Activated CD8-positive, alpha-beta T cell treated with anti-CD3 and anti-CD28 coated beads, Interleukin-2, amount 10 ng/mL, durations not matched to agents 7 days and 5 days (primary cell): ENCODE measurements around the gene SERPINE1. TPM values are rescaled to one million over a fixed set of nuclear protein-coding genes. Genes with fewer than 3 reads are reported as not detected.

Experiments used
- ATAC-seq: fragments of 150-1000 bp; cut with Tn5 transposase; one replicate; pipeline ENCODE4 v1.10.0; 2021; ENCODE audit warnings: moderate library complexity
- CTCF ChIA-PET: fragments of 350-600 bp; sonication (Branson Sonifier 250); formaldehyde crosslinking; loops from one replicate; lab custom pipeline; 2021; ENCODE audit warnings: antibody characterized with exemption; lab: Charles Lee
- POLR2A ChIA-PET: fragments of 350-600 bp; sonication (Branson Sonifier 250); formaldehyde crosslinking; loops from one replicate; lab custom pipeline; 2021; ENCODE audit warnings: antibody characterized with exemption; lab: Charles Lee
- DNase-seq: peaks from one replicate; pipeline ENCODE4 v3.0.0-alpha.2; 2020
- H3K27ac Mint-ChIP-seq: one replicate; pipeline ENCODE4 v1.8.0; 2021; ENCODE audit warnings: mild to moderate bottlenecking, mixed read lengths
- H3K27me3 Mint-ChIP-seq: one replicate; pipeline ENCODE4 v1.8.0; 2021; ENCODE audit warnings: low read depth, mixed read lengths
- H3K36me3 Mint-ChIP-seq: one replicate; pipeline ENCODE4 v1.8.0; 2021; ENCODE audit warnings: low read depth, mixed read lengths
- H3K4me1 Mint-ChIP-seq: one replicate; pipeline ENCODE4 v1.8.0; 2021; ENCODE audit warnings: low read depth, mixed read lengths
- H3K4me3 Mint-ChIP-seq: one replicate; pipeline ENCODE4 v1.8.0; 2021; ENCODE audit warnings: mild to moderate bottlenecking, mixed read lengths
- H3K9me3 Mint-ChIP-seq: one replicate; pipeline ENCODE4 v1.8.0; 2022; ENCODE audit warnings: mixed read lengths; ENCODE audit not compliant: insufficient read depth
- total RNA-seq, 2 experiments: library from RNA; stranded (reverse); gene quantifications; one replicate each; pipeline ENCODE4 v1.2.3, GENCODE V29; 2021

SERPINE1 gene
- total RNA-seq, 2 experiments from 2014 or later, result 0.47 to 0.58 TPM

- no peak for ATAC-seq
- peaks cover 51% of the 10 kb centered on the region for H3K4me1 Mint-ChIP-seq
- no peaks in the 10 kb centered on the region for H3K9me3 Mint-ChIP-seq
- DNase-seq, result no peak
- POLR2A ChIA-PET, result interaction anchor here (0.7 to 1.2 kb wide), 2 partner anchors 53 to 300 kb away, joined by 3 to 4 read pairs; no protein-coding TSS in a partner anchor
- H3K27ac Mint-ChIP-seq, result peak overlapping the region; percentile 67
- no peaks in the 10 kb centered on the region for H3K36me3 Mint-ChIP-seq
- CTCF ChIA-PET, result interaction anchor here (0.7 to 14.9 kb wide), 9 partner anchors 14 to 143 kb away, joined by 3 to 232 read pairs (median 7); partner anchors contain the start of gene SERPINE1
- no peak overlapping the region for H3K4me3 Mint-ChIP-seq
- H3K27me3 Mint-ChIP-seq, result peaks cover 19% of the 10 kb centered on the region
These were observed 13.4 kb downstream of the SERPINE1 start for GRCh38 chr7:101140339-101140699.

- ChIA-PET POLR2A (interaction anchor here (0.7 to 1.2 kb wide), 2 partner anchors 54 to 300 kb away, joined by 3 to 4 read pairs; no protein-coding TSS in a partner anchor), CTCF (interaction anchor here (0.6 to 14.9 kb wide), 12 partner anchors 14 to 545 kb away, joined by 3 to 232 read pairs (median 4); partner anchors contain the start of gene SERPINE1)
These were observed 14.0 kb downstream of the SERPINE1 start for GRCh38 chr7:101140746-101141382.

GRCh38 chr7:101151908-101152651 lies 25.2 kb downstream of the SERPINE1 start:
- H3K36me3 Mint-ChIP-seq, result peaks cover 5% of the 10 kb centered on the region
- H3K4me3 Mint-ChIP-seq, result no peak overlapping the region
- CTCF ChIA-PET, result interaction anchor here (1.8 to 3.1 kb wide), 3 partner anchors 8 to 41 kb away, joined by 5 to 32 read pairs (median 12); no protein-coding TSS in a partner anchor
- no peak overlapping the region for H3K27ac Mint-ChIP-seq
- POLR2A ChIA-PET, result interaction anchor here (1.3 kb wide), 1 partner anchor 22 kb away, joined by 3 read pairs; no protein-coding TSS in a partner anchor
- ATAC-seq, result no peak
- DNase-seq, result no peak
- H3K4me1 Mint-ChIP-seq, result peaks cover 21% of the 10 kb centered on the region
- no peaks in the 10 kb centered on the region for H3K9me3 Mint-ChIP-seq
- H3K27me3 Mint-ChIP-seq, result peaks cover 25% of the 10 kb centered on the region

More at GRCh38 chr7:101140746-101141382, 14.0 kb downstream of the SERPINE1 start:
- DNase-seq (no peak), ATAC-seq (no peak)
- Mint-ChIP-seq H3K36me3 (no peaks in the 10 kb centered on the region), H3K9me3 (no peaks in the 10 kb centered on the region), H3K4me3 (no peak overlapping the region), H3K27ac (peak overlapping the region; percentile 55), H3K27me3 (peaks cover 21% of the 10 kb centered on the region), H3K4me1 (peaks cover 51% of the 10 kb centered on the region)

GRCh38 chr7:101153969-101154692 lies 27.2 kb downstream of the SERPINE1 start, which contains the start of gene AP1S1:
Gene AP1S1, plus strand, starts transcription at chr7:101154476. Its CDS starts 39 bp downstream, at chr7:101154515.
- H3K36me3 Mint-ChIP-seq, result peaks cover 14% of the 10 kb centered on the region
- H3K9me3 Mint-ChIP-seq, result no peaks in the 10 kb centered on the region
- ATAC-seq (peak; percentile 86), DNase-seq (peak; percentile 96)
- H3K4me3 Mint-ChIP-seq, result peak within 1 kb of the TSS; percentile 80
- peak within 1 kb of the TSS; percentile 76 for H3K27ac Mint-ChIP-seq
- POLR2A ChIA-PET, result interaction anchor here (0.7 kb wide), 1 partner anchor 40 kb away, joined by 3 read pairs; no protein-coding TSS in a partner anchor
- CTCF ChIA-PET, result interaction anchor here (3.0 to 3.1 kb wide), 2 partner anchors 10 to 38 kb away, joined by 12 to 32 read pairs; no protein-coding TSS in a partner anchor
- peaks cover 17% of the 10 kb centered on the region for H3K27me3 Mint-ChIP-seq
- H3K4me1 Mint-ChIP-seq, result peaks cover 14% of the 10 kb centered on the region

- Mint-ChIP-seq H3K4me3 (peak overlapping the region; percentile 80), H3K36me3 (peaks cover 17% of the 10 kb centered on the region), H3K27me3 (peaks cover 17% of the 10 kb centered on the region), H3K27ac (no peak overlapping the region), H3K9me3 (no peaks in the 10 kb centered on the region), H3K4me1 (peaks cover 14% of the 10 kb centered on the region)
- no peak for DNase-seq
- ChIA-PET POLR2A (no interaction called here), CTCF (interaction anchor here (0.9 to 5.1 kb wide), 6 partner anchors 11 to 136 kb away, joined by 3 to 72 read pairs (median 8); no protein-coding TSS in a partner anchor)
- ATAC-seq, result peak; percentile 46
These were observed 27.8 kb downstream of the SERPINE1 start for GRCh38 chr7:101154693-101155102.

- H3K36me3 Mint-ChIP-seq, result peaks cover 21% of the 10 kb centered on the region
- DNase-seq (no peak), ATAC-seq (no peak)
- H3K27ac Mint-ChIP-seq, result no peak overlapping the region
- peaks cover 14% of the 10 kb centered on the region for H3K27me3 Mint-ChIP-seq
- H3K4me3 Mint-ChIP-seq, result peak overlapping the region; percentile 80
- peaks cover 14% of the 10 kb centered on the region for H3K4me1 Mint-ChIP-seq
- POLR2A ChIA-PET, result no interaction called here
- CTCF ChIA-PET, result interaction anchor here (0.7 to 5.1 kb wide), 6 partner anchors 11 to 135 kb away, joined by 3 to 72 read pairs (median 4); no protein-coding TSS in a partner anchor
- no peaks in the 10 kb centered on the region for H3K9me3 Mint-ChIP-seq
These were observed 28.4 kb downstream of the SERPINE1 start for GRCh38 chr7:101155303-101155702.

- peaks cover 14% of the 10 kb centered on the region for H3K4me1 Mint-ChIP-seq
- CTCF ChIA-PET, result interaction anchor here (1.4 to 5.1 kb wide), 5 partner anchors 12 to 126 kb away, joined by 4 to 72 read pairs (median 11); no protein-coding TSS in a partner anchor
- peaks cover 11% of the 10 kb centered on the region for H3K27me3 Mint-ChIP-seq
- no peak overlapping the region for H3K4me3 Mint-ChIP-seq
- POLR2A ChIA-PET, result no interaction called here
- H3K36me3 Mint-ChIP-seq, result peaks cover 25% of the 10 kb centered on the region
- no peak for ATAC-seq
- no peak for DNase-seq
- no peaks in the 10 kb centered on the region for H3K9me3 Mint-ChIP-seq
- no peak overlapping the region for H3K27ac Mint-ChIP-seq
These were observed 29.4 kb downstream of the SERPINE1 start for GRCh38 chr7:101156277-101156676.

GRCh38 chr7:101156866-101157589 lies 30.1 kb downstream of the SERPINE1 start:
- Mint-ChIP-seq H3K9me3 (no peaks in the 10 kb centered on the region), H3K27ac (peak overlapping the region; percentile 34), H3K27me3 (peaks cover 9% of the 10 kb centered on the region), H3K36me3 (peaks cover 27% of the 10 kb centered on the region), H3K4me3 (no peak overlapping the region), H3K4me1 (peaks cover 14% of the 10 kb centered on the region)
- CTCF ChIA-PET, result interaction anchor here (1.8 to 5.1 kb wide), 5 partner anchors 13 to 158 kb away, joined by 4 to 72 read pairs (median 11); no protein-coding TSS in a partner anchor
- no peak for DNase-seq
- POLR2A ChIA-PET, result no interaction called here
- no peak for ATAC-seq

- Mint-ChIP-seq H3K27ac (no peak overlapping the region), H3K9me3 (no peaks in the 10 kb centered on the region), H3K4me1 (peaks cover 21% of the 10 kb centered on the region), H3K27me3 (peaks cover 5% of the 10 kb centered on the region), H3K4me3 (no peak overlapping the region), H3K36me3 (peaks cover 27% of the 10 kb centered on the region)
- ATAC-seq (no peak), DNase-seq (no peak)
- ChIA-PET POLR2A (no interaction called here), CTCF (interaction anchor here (3.5 to 5.1 kb wide), 2 partner anchors 16 kb away, joined by 16 to 72 read pairs; no protein-coding TSS in a partner anchor)
These were observed 33.1 kb downstream of the SERPINE1 start for GRCh38 chr7:101159696-101160674.
